AG09319 (cell line): ENCODE measurements around the gene OLFML2B.

ENCODE experiments used
- DNase-seq: peaks from one replicate; pipeline ENCODE4 v3.0.0-alpha.2; 2010; ENCODE audit warnings: low read depth; ENCODE audit errors: extremely low read depth
- CTCF ChIP-seq: IDR thresholded peaks from 2 replicates; pipeline ENCODE4 v1.5.1; 2011; ENCODE audit warnings: low read depth, mild to moderate bottlenecking, inconsistent platforms, low read length, moderate library complexity

The OLFML2B gene

GRCh38 chr1:162008799-162009198 lies 14.9 kb downstream of the OLFML2B start:
- no peak for TF ChIP-seq CTCF
- no peak for DNase-seq

- TF ChIP-seq CTCF: no peak
- no peak for DNase-seq
Observed at GRCh38 chr1:162007466-162007865, 16.2 kb downstream of the OLFML2B start.

GRCh38 chr1:162006081-162006480 lies 17.6 kb downstream of the OLFML2B start:
- no peak for TF ChIP-seq CTCF

GRCh38 chr1:162004441-162004950 lies 19.2 kb downstream of the OLFML2B start:
- no peak for TF ChIP-seq CTCF
- no peak for DNase-seq

More at GRCh38 chr1:162006081-162006480, 17.6 kb downstream of the OLFML2B start:
- DNase-seq: no peak

- peak; percentile 60 for DNase-seq
- TF ChIP-seq CTCF: no peak
Observed at GRCh38 chr1:162003830-162004215, 19.8 kb downstream of the OLFML2B start.

- DNase-seq: peak; percentile 98
Observed at GRCh38 chr1:162003061-162003829, 20.4 kb downstream of the OLFML2B start.

More at GRCh38 chr1:162003061-162003829, 20.4 kb downstream of the OLFML2B start:
- no peak for TF ChIP-seq CTCF
